Brain microvascular endothelial cell (primary cell): ENCODE data around the gene GIMD1.
"Not testable (repeated sequence)": the region's sequence is repeated elsewhere in the genome, so short reads cannot be mapped to it uniquely, and the experiment has no call there.

ENCODE experiments used
- DNase-seq: peaks from one replicate; pipeline ENCODE4 v3.0.0-alpha.2; 2020
- H3K27ac ChIP-seq: fragments of 250-450 bp; sonication (Bioruptor Pico); 2 replicates; pipeline ENCODE4 v1.5.1; 2020; ENCODE audit warnings: mild to moderate bottlenecking, moderate library complexity
- H3K27me3 ChIP-seq: fragments of 250-450 bp; sonication (Bioruptor Pico); replicated peaks from 2 replicates; pipeline ENCODE4 v1.5.1; 2020; ENCODE audit warnings: mild to moderate bottlenecking
- H3K36me3 ChIP-seq: fragments of 250-450 bp; sonication (Bioruptor Pico); replicated peaks from 2 replicates; pipeline ENCODE4 v1.5.1; 2020; ENCODE audit warnings: mild to moderate bottlenecking
- H3K4me3 ChIP-seq: 2 replicates; pipeline ENCODE4 v1.5.1; 2011; ENCODE audit warnings: low read depth, mild to moderate bottlenecking, control low read depth, low read length, moderate library complexity
- in situ Hi-C: cut with HindIII; loops from 2 replicates; pipeline ENCODE4 v1.10.0; 2017; ENCODE audit warnings: low sequenced_read_pairs, low pct_ligation_motif_present
- TF ChIP-seq, protein P1 (sequence below): IDR thresholded peaks from 2 replicates; pipeline ENCODE4 v1.5.1; 2011; ENCODE audit warnings: low read depth, mild to moderate bottlenecking, moderate library complexity, low read length, control low read depth, inconsistent platforms; ENCODE audit errors: missing control alignments

Gene GIMD1

DNA sequence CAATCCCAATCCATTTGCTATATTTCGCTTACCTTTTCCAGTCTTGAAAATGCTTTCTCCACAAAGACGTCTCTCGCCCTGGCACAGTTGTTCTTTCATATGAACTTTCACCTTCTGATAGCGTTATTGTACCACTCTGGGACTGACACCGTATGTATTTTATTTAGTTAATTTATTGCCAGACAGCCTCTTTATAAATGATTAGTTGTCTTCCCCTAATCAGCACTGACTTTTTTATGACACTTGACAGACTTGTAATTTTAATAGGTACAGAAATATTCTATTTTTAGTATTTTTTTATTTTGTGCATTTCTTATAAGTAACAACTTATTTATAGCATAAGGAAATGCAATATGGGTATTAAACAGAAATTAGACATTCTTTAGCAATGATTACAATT lies at the start of gene GIMD1:
GIMD1 (minus strand) TSS at position 101 of the 400 bp plus-strand sequence. CDS start 1,343 bp downstream, outside the sequence.
- no peaks in the 10 kb centered on the region for H3K27me3 ChIP-seq
- in situ Hi-C loops = no loop called here
- H3K36me3 ChIP-seq = no peaks in the 10 kb centered on the region
- TF ChIP-seq, protein P1, sequence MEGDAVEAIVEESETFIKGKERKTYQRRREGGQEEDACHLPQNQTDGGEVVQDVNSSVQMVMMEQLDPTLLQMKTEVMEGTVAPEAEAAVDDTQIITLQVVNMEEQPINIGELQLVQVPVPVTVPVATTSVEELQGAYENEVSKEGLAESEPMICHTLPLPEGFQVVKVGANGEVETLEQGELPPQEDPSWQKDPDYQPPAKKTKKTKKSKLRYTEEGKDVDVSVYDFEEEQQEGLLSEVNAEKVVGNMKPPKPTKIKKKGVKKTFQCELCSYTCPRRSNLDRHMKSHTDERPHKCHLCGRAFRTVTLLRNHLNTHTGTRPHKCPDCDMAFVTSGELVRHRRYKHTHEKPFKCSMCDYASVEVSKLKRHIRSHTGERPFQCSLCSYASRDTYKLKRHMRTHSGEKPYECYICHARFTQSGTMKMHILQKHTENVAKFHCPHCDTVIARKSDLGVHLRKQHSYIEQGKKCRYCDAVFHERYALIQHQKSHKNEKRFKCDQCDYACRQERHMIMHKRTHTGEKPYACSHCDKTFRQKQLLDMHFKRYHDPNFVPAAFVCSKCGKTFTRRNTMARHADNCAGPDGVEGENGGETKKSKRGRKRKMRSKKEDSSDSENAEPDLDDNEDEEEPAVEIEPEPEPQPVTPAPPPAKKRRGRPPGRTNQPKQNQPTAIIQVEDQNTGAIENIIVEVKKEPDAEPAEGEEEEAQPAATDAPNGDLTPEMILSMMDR = no peak
- no peak within 1 kb of the TSS for H3K27ac ChIP-seq
- no peak for DNase-seq
- no peak within 1 kb of the TSS for H3K4me3 ChIP-seq

DNA sequence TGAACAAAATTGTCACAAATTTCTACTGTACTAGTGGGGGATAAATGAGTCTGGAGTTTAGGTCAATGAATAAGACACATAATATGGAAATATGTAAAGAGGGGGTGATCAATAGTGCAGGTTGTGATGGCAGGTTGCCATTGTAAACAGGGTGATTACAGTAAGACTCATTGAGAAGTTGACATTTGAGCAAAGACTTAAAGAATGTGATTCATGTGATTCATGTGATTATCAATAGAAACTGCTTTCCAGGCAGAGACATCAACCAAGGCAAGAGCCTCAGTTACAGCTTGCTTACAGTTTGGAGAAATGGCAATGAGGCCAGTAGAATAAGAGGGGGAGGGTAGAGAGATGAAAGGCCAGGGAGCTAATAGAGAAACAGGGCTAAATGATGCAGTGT lies 45.8 kb upstream of the GIMD1 start:
- DNase-seq = no peak
- Histone ChIP-seq H3K36me3 (no peaks in the 10 kb centered on the region), H3K27me3 (no peaks in the 10 kb centered on the region), H3K4me3 (no peak overlapping the region), H3K27ac (no peak overlapping the region)
- in situ Hi-C loops = no loop called here
- TF ChIP-seq, protein P1 = no peak

DNA sequence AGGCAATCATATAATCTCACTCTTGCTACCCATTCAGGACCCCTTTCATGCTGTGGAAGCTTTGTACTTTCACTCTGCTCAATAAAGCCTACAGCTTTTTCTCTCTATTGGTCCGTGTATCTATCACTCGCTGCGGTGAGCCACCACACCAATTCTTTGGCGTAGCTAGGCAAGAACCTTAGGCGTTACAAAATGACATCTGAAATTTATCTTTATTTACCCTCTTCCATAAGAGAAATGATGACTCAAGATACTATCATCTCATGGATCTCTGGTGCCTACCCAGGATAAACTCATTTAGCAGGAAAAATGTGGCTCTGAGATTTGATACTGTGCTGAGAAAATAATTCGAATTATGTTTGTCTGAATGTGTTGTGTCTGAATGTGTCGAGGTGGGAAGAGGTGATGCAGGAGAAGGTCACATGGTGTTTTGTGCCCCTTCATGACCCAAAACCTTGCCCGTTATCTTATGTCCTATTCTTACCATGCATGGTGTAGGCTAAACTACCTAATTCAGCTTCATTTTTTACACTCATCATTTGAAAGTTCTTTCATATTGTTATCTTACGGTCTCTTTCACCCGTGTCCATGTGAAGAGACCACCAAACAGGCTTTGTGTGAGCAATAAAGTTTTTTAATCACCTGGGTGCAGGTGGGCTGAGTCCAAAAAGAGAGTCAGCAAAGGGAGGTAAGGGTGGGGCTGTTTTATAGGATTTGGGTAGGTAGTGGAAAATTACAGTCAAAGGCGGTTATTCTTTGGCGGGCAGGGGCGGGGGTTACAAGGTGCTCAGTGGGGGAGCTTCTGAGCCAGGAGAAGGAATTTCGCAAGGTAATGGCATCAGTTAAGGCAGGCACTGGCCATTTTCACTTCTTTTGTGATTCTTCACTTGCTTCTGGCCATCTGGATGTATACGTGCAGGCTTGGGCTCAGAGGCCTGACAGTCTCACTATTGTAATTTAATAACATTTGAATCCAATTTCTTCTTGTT lies 41.6 kb upstream of the GIMD1 start:
- H3K27me3 ChIP-seq = no peaks in the 10 kb centered on the region
- TF ChIP-seq, protein P1 = no peak
- no peaks in the 10 kb centered on the region for H3K36me3 ChIP-seq
- in situ Hi-C loops = no loop called here
- no peak overlapping the region for H3K27ac ChIP-seq
- DNase-seq = no peak
- H3K4me3 ChIP-seq = no peak overlapping the region

DNA sequence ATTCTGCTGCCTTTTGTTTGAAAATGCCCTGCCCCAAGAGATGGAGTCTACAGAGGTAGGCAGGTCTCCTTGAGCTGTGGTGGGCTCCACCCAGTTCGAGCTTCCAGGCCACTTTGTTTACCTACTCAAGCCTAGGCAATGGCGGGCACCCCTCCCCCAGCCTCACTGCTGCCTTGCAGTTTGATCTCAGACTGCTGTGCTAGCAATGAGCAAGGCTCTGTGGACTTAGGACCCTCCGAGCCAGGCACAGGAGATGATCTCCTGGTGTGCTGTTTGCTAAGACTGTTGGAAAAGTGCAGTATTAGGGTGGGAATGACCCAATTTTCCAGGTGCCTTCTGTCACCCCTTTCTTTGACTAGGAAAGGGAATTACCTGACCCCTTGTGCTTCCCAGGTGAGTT lies 39.4 kb upstream of the GIMD1 start:
- not testable (repeated sequence) for H3K27ac ChIP-seq

DNA sequence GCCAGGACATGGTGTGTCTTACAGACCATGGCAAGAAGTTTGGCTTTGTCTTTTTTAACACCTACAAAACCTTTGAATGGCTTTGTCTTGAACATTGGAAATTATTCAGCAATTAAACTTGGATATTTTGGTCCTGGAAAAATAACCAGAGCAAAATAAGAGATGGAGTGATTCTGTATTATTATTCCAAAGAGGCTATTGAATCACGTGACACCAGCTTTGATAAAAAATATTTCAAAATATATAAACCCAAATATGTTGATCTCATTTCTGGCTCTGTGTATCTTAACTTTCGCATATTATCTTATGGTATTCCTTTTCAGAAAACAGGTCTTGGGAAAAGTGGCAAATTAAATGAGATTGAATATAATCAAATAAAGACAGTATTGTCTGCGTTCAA lies 32.6 kb upstream of the GIMD1 start:
- in situ Hi-C loops = no loop called here
- no peaks in the 10 kb centered on the region for H3K27me3 ChIP-seq
- TF ChIP-seq, protein P1 = no peak
- H3K36me3 ChIP-seq = no peaks in the 10 kb centered on the region
- no peak overlapping the region for H3K4me3 ChIP-seq
- no peak overlapping the region for H3K27ac ChIP-seq
- no peak for DNase-seq

More for the DNA sequence above, 39.4 kb upstream of the GIMD1 start:
- H3K27me3 ChIP-seq, H3K4me3 ChIP-seq, DNase-seq, in situ Hi-C loops, H3K36me3 ChIP-seq: not testable (repeated sequence)

DNA sequence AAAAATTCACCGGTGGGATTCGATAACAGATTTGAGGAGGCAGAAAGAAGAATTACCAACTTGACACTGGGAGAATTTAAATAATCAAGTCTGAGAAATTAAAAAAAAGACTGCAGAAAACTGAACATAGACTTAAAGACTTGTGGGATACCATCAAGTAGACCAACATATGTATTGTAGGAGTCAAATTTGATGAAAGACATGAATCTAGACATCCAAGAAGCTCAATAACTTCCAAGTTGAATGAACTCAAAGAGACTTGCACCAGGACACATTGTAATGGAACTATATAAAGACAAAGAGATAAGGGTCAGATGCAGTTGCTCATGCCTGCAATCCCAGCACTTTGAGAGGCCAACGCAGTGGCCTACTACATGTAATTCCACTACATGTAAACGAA lies 30.3 kb upstream of the GIMD1 start:
- H3K27ac ChIP-seq, H3K4me3 ChIP-seq, H3K36me3 ChIP-seq, in situ Hi-C loops, H3K27me3 ChIP-seq, DNase-seq: not testable (repeated sequence)
